PC-9 (cell line): ENCODE measurements around the gene MALAT1. TPM values are rescaled to one million over a fixed set of nuclear protein-coding genes. Genes with fewer than 3 reads are reported as not detected.

Experiments used
- BruUV-seq: library from RNA; stranded (reverse); fragments of 400-500 nt; replicated peaks from 2 replicates; lab custom pipeline; 2021; lab: Mats Ljungman, UMichigan
- CTCF ChIA-PET: fragments of 300-600 bp; sonication (Branson Sonifier 250); formaldehyde crosslinking; loops from one replicate; lab custom pipeline; 2022; ENCODE audit warnings: antibody characterized with exemption; lab: Charles Lee
- POLR2A ChIA-PET: fragments of 300-600 bp; sonication (Branson Sonifier 250); formaldehyde crosslinking; loops from one replicate; lab custom pipeline; 2022; ENCODE audit warnings: antibody characterized with exemption; ENCODE audit not compliant: unreplicated experiment; lab: Charles Lee
- DNase-seq, 2 experiments: peaks; one replicate each; pipeline versions ENCODE4 v3.0.0 to v3.0.0-alpha.2; 2015 to 2022; ENCODE audit warnings: mixed read lengths in 1 of 2
- H2AFZ ChIP-seq: fragments of 200-600 bp; sonication (generic); 2 replicates; pipeline ENCODE4 v1.8.1; 2017; ENCODE audit warnings: antibody characterized with exemption
- H3F3A ChIP-seq: fragments of 200-600 bp; sonication (generic); 2 replicates; pipeline ENCODE4 v1.8.1; 2017; ENCODE audit warnings: antibody characterized with exemption, mild to moderate bottlenecking, low read depth; ENCODE audit not compliant: insufficient read depth
- H3K27ac ChIP-seq: fragments of 200-600 bp; sonication (generic); 2 replicates; pipeline ENCODE4 v1.6.1; 2016; ENCODE audit warnings: mixed run types
- H3K27me3 ChIP-seq: fragments of 200-600 bp; sonication (generic); 2 replicates; pipeline ENCODE4 v1.6.1; 2016; ENCODE audit warnings: low read depth, mixed run types; ENCODE audit not compliant: insufficient read depth
- H3K36me3 ChIP-seq: fragments of 200-600 bp; sonication (generic); 2 replicates; pipeline ENCODE4 v1.6.1; 2016; ENCODE audit warnings: low read depth, mixed run types
- H3K4me1 ChIP-seq: fragments of 200-600 bp; sonication (generic); replicated peaks from 2 replicates; pipeline ENCODE4 v1.6.1; 2016; ENCODE audit warnings: mixed run types; ENCODE audit not compliant: insufficient read depth
- H3K4me2 ChIP-seq: fragments of 200-600 bp; sonication (generic); 2 replicates; pipeline ENCODE4 v1.6.1; 2017; ENCODE audit warnings: mixed run types
- H3K4me3 ChIP-seq: fragments of 200-600 bp; sonication (generic); 2 replicates; pipeline ENCODE4 v1.6.1; 2016; ENCODE audit warnings: mixed run types
- H3K79me2 ChIP-seq: fragments of 200-600 bp; sonication (generic); 2 replicates; pipeline ENCODE4 v1.6.1; 2017; ENCODE audit warnings: low read depth, mixed run types
- H3K9me2 ChIP-seq: fragments of 200-600 bp; sonication (generic); 2 replicates; pipeline ENCODE4 v1.8.1; 2017; ENCODE audit warnings: mild to moderate bottlenecking; ENCODE audit not compliant: insufficient read depth
- H3K9me3 ChIP-seq: fragments of 200-600 bp; sonication (generic); 2 replicates; pipeline ENCODE4 v1.8.1; 2016; ENCODE audit warnings: low read depth; ENCODE audit not compliant: insufficient read depth
- H4K20me1 ChIP-seq: fragments of 200-600 bp; sonication (generic); 2 replicates; pipeline ENCODE4 v1.8.1; 2017; ENCODE audit not compliant: insufficient read depth
- CTCF ChIP-seq: fragments of 200-600 bp; sonication (generic); conservative IDR thresholded peaks from 2 replicates; pipeline ENCODE4 v1.6.1; 2017; ENCODE audit warnings: mixed run types, antibody characterized with exemption, mild to moderate bottlenecking, moderate library complexity
- EZH2 ChIP-seq: fragments of 200-600 bp; sonication (generic); IDR thresholded peaks from 2 replicates; pipeline ENCODE4 v1.8.0; 2017; ENCODE audit warnings: antibody characterized with exemption, low read depth
- intact Hi-C: fragments of 100-400 bp; cut with micrococcal nuclease; formaldehyde crosslinking; loops from one replicate; pipeline ENCODE4 v1.10.0; 2022; ENCODE audit not compliant: unreplicated experiment
- total RNA-seq: library from RNA; stranded (reverse); gene quantifications from 2 replicates; pipeline ENCODE4 v1.2.3, GENCODE V29; 2021

Gene MALAT1
- total RNA-seq, 1 experiment from 2014 or later = 6,494 TPM

- DNase-seq = no peak
- Histone ChIP-seq H3K4me1 (peaks cover 79% of the 10 kb centered on the region), H3K4me2 (peak overlapping the region; percentile 17; the same call in 1 of the 2 replicates), H3K36me3 (no peaks in the 10 kb centered on the region), H3F3A (peaks cover 60% of the 10 kb centered on the region), H3K27me3 (no peaks in the 10 kb centered on the region), H3K4me3 (no peak overlapping the region), H3K9me3 (no peaks in the 10 kb centered on the region), H3K79me2 (no peaks in the 10 kb centered on the region), H4K20me1 (no peaks in the 10 kb centered on the region), H3K9me2 (no peaks in the 10 kb centered on the region), H3K27ac (no peak overlapping the region), H2AFZ (no peak overlapping the region)
- ChIA-PET CTCF (interaction anchor here (0.6 kb wide), 1 partner anchor 24 kb away, joined by 7 read pairs; no protein-coding TSS in a partner anchor), POLR2A (interaction anchor here (0.6 to 1.6 kb wide), 8 partner anchors 10 to 68 kb away, joined by 3 to 9 read pairs (median 6); partner anchors contain the start of gene MALAT1)
- intact Hi-C loops = loop anchor here (1.0 kb wide), 1 partner anchor 20 kb away; no protein-coding TSS in a partner anchor
- BruUV-seq = TSS peak; percentile 9
- TF ChIP-seq CTCF = no peak
- TF ChIP-seq EZH2 = no peak
Observed at GRCh38 chr11:65486570-65487466, 12.0 kb upstream of the MALAT1 start.

- Histone ChIP-seq H3F3A (peaks cover 63% of the 10 kb centered on the region), H3K27ac (peak overlapping the region; percentile 88), H3K9me3 (no peaks in the 10 kb centered on the region), H3K27me3 (no peaks in the 10 kb centered on the region), H3K36me3 (no peaks in the 10 kb centered on the region), H2AFZ (no peak overlapping the region), H3K4me1 (peaks cover 79% of the 10 kb centered on the region), H3K79me2 (no peaks in the 10 kb centered on the region), H3K4me2 (peak overlapping the region; percentile 70), H3K9me2 (no peaks in the 10 kb centered on the region), H4K20me1 (no peaks in the 10 kb centered on the region), H3K4me3 (no peak overlapping the region)
- peak; percentile 98 to 99 for DNase-seq
- POLR2A ChIA-PET = interaction anchor here (0.6 to 1.1 kb wide), 8 partner anchors 10 to 69 kb away, joined by 3 to 9 read pairs (median 6); partner anchors contain the start of gene MALAT1
- TF ChIP-seq EZH2 = no peak
- TF ChIP-seq CTCF = no peak
- BruUV-seq = no TSS peak
- CTCF ChIA-PET = interaction anchor here (0.6 kb wide), 1 partner anchor 23 kb away, joined by 7 read pairs; no protein-coding TSS in a partner anchor
- intact Hi-C loops = loop anchor here (1.0 kb wide), 1 partner anchor 20 kb away; no protein-coding TSS in a partner anchor
Observed at GRCh38 chr11:65487467-65488272, 11.2 kb upstream of the MALAT1 start.
